ENCODE results near the gene CYP4F3.

CYP4F3 gene

GRCh38 chr19:15613338-15613737 is 27.4 kb upstream of the CYP4F3 start:
- Histone ChIP-seq H3K27ac (ENCODE audit: low read depth, low read length, poor library complexity, severe bottlenecking) (no peak overlapping the region), H3K79me2 (ENCODE audit: insufficient read depth, low read length) (no peaks in the 10 kb centered on the region), H3K9me3 (ENCODE audit: low read length) (no peaks in the 10 kb centered on the region), H2AFZ (ENCODE audit: low read length) (no peak overlapping the region), H3K36me3 (ENCODE audit: insufficient read depth, low read length) (no peaks in the 10 kb centered on the region), H3K27me3 (ENCODE audit: insufficient read depth, low read length) (no peaks in the 10 kb centered on the region), H3K4me1 (ENCODE audit: insufficient read depth, low read length, severe bottlenecking) (no peaks in the 10 kb centered on the region), H3K9ac (ENCODE audit: low read length) (no peak overlapping the region), H3K9me2 (ENCODE audit: low read depth, low read length) (no peaks in the 10 kb centered on the region), H3K4me3 (ENCODE audit: low read depth, low read length, poor library complexity, severe bottlenecking) (no peak overlapping the region), H4K20me1 (ENCODE audit: insufficient read depth, low read length) (no peaks in the 10 kb centered on the region), H3F3A (ENCODE audit: insufficient read depth, low read length) (no peaks in the 10 kb centered on the region), H3K4me2 (ENCODE audit: low read length) (no peak overlapping the region)
- TF ChIP-seq CTCF (IDR thresholded peaks at IDR 0.05; ENCODE audit: low read length), result no peak
- TF ChIP-seq EZH2 (IDR thresholded peaks at IDR 0.05; ENCODE audit: borderline replicate concordance, low read length), result no peak

- no peaks in the 10 kb centered on the region for H3K79me2 ChIP-seq (ENCODE audit: insufficient read depth, low read length)
- no peaks in the 10 kb centered on the region for H3K4me1 ChIP-seq (ENCODE audit: insufficient read depth, low read length, severe bottlenecking)
- H3K4me2 ChIP-seq (ENCODE audit: low read length), result no peak within 1 kb of the TSS
- H3K4me3 ChIP-seq (ENCODE audit: low read depth, low read length, poor library complexity, severe bottlenecking), result no peak within 1 kb of the TSS
- no peaks in the 10 kb centered on the region for H3K9me3 ChIP-seq (ENCODE audit: low read length)
- no peaks in the 10 kb centered on the region for H3K36me3 ChIP-seq (ENCODE audit: insufficient read depth, low read length)
- H3K27me3 ChIP-seq (ENCODE audit: insufficient read depth, low read length), result no peaks in the 10 kb centered on the region
- no peak within 1 kb of the TSS for H3K27ac ChIP-seq (ENCODE audit: low read depth, low read length, poor library complexity, severe bottlenecking)
- no peaks in the 10 kb centered on the region for H4K20me1 ChIP-seq (ENCODE audit: insufficient read depth, low read length)
- H3F3A ChIP-seq (ENCODE audit: insufficient read depth, low read length), result no peaks in the 10 kb centered on the region
- H2AFZ ChIP-seq (ENCODE audit: low read length), result no peak within 1 kb of the TSS
- no peaks in the 10 kb centered on the region for H3K9me2 ChIP-seq (ENCODE audit: low read depth, low read length)
- TF ChIP-seq EZH2 (IDR thresholded peaks at IDR 0.05; ENCODE audit: borderline replicate concordance, low read length) (no peak), CTCF (IDR thresholded peaks at IDR 0.05; ENCODE audit: low read length) (no peak)
- H3K9ac ChIP-seq (ENCODE audit: low read length), result no peak within 1 kb of the TSS
Observed at GRCh38 chr19:15614507-15615379, 26.0 kb upstream of the CYP4F3 start, which contains the start of gene CYP4F8. TSS of gene CYP4F8 (plus strand) at chr19:15615218. CDS start at chr19:15615617, 399 bp downstream.

- Histone ChIP-seq H3K27ac (ENCODE audit: low read depth, low read length, poor library complexity, severe bottlenecking) (no peak overlapping the region), H2AFZ (ENCODE audit: low read length) (no peak overlapping the region), H3K9ac (ENCODE audit: low read length) (no peak overlapping the region), H3K9me2 (ENCODE audit: low read depth, low read length) (no peaks in the 10 kb centered on the region), H3K9me3 (ENCODE audit: low read length) (no peaks in the 10 kb centered on the region), H3K36me3 (ENCODE audit: insufficient read depth, low read length) (no peaks in the 10 kb centered on the region), H3F3A (ENCODE audit: insufficient read depth, low read length) (no peaks in the 10 kb centered on the region), H3K79me2 (ENCODE audit: insufficient read depth, low read length) (no peaks in the 10 kb centered on the region), H3K4me2 (ENCODE audit: low read length) (no peak overlapping the region), H3K4me3 (ENCODE audit: low read depth, low read length, poor library complexity, severe bottlenecking) (no peak overlapping the region), H3K27me3 (ENCODE audit: insufficient read depth, low read length) (no peaks in the 10 kb centered on the region), H3K4me1 (ENCODE audit: insufficient read depth, low read length, severe bottlenecking) (no peaks in the 10 kb centered on the region), H4K20me1 (ENCODE audit: insufficient read depth, low read length) (no peaks in the 10 kb centered on the region)
- TF ChIP-seq CTCF (IDR thresholded peaks at IDR 0.05; ENCODE audit: low read length), result no peak
- TF ChIP-seq EZH2 (IDR thresholded peaks at IDR 0.05; ENCODE audit: borderline replicate concordance, low read length), result no peak
Observed at GRCh38 chr19:15615526-15615925, 25.2 kb upstream of the CYP4F3 start.
